GM12872 (cell line): Measurements from ENCODE around the gene MRPL27.
A peak's percentile ranks its signal among the peaks of the same experiment; 100 is the strongest.

Experiments
- CTCF ChIP-seq: IDR thresholded peaks from 3 replicates; pipeline ENCODE4 v1.5.1; 2011; ENCODE audit warnings: low read depth, mild to moderate bottlenecking, low read length, moderate library complexity; ENCODE audit not compliant: insufficient read depth

MRPL27 gene

GRCh38 chr17:50389534-50389933 is 16.6 kb upstream of the MRPL27 start:
- no peak for TF ChIP-seq CTCF

GRCh38 chr17:50388728-50389127 is 15.7 kb upstream of the MRPL27 start:
- TF ChIP-seq CTCF, result no peak

- no peak for TF ChIP-seq CTCF
These were observed 13.5 kb upstream of the MRPL27 start for GRCh38 chr17:50386510-50386909.

- TF ChIP-seq CTCF, result no peak
These were observed 9.9 kb upstream of the MRPL27 start for GRCh38 chr17:50382931-50383330.

- no peak for TF ChIP-seq CTCF
These were observed 8.9 kb upstream of the MRPL27 start for GRCh38 chr17:50381920-50382319.

GRCh38 chr17:50381260-50381815 is 8.4 kb upstream of the MRPL27 start:
- TF ChIP-seq CTCF, result no peak

GRCh38 chr17:50380369-50381259 is 7.6 kb upstream of the MRPL27 start:
- TF ChIP-seq CTCF, result 0 out of 3 replicates have a peak, but pooled peaks have one; percentile 18
